ENCODE results near the gene CASP1.

GRCh38 chr11:105052487-105052886 lies 17.5 kb upstream of the CASP1 start:
- TF ChIP-seq FOXM1 (IDR thresholded peaks at IDR 0.05; ENCODE audit: borderline replicate concordance, low read depth) = no peak
- TF ChIP-seq RAD21 (IDR thresholded peaks at IDR 0.05; ENCODE audit: low read depth) = no peak
- TF ChIP-seq EGR1 (IDR thresholded peaks at IDR 0.05) = no peak
- no peak for TF ChIP-seq EP300 (IDR thresholded peaks at IDR 0.05; ENCODE audit: borderline replicate concordance)
- no peak for TF ChIP-seq ZBTB7A (IDR thresholded peaks at IDR 0.05; ENCODE audit: low read depth)

Measured in Ishikawa (cell line).